Measurements from ENCODE around the gene TSFM.

- TF ChIP-seq ZNF266 (tag by site-specific recombination; IDR thresholded peaks at IDR 0.05; ENCODE audit: low read depth), result no peak
- TF ChIP-seq, protein P1, sequence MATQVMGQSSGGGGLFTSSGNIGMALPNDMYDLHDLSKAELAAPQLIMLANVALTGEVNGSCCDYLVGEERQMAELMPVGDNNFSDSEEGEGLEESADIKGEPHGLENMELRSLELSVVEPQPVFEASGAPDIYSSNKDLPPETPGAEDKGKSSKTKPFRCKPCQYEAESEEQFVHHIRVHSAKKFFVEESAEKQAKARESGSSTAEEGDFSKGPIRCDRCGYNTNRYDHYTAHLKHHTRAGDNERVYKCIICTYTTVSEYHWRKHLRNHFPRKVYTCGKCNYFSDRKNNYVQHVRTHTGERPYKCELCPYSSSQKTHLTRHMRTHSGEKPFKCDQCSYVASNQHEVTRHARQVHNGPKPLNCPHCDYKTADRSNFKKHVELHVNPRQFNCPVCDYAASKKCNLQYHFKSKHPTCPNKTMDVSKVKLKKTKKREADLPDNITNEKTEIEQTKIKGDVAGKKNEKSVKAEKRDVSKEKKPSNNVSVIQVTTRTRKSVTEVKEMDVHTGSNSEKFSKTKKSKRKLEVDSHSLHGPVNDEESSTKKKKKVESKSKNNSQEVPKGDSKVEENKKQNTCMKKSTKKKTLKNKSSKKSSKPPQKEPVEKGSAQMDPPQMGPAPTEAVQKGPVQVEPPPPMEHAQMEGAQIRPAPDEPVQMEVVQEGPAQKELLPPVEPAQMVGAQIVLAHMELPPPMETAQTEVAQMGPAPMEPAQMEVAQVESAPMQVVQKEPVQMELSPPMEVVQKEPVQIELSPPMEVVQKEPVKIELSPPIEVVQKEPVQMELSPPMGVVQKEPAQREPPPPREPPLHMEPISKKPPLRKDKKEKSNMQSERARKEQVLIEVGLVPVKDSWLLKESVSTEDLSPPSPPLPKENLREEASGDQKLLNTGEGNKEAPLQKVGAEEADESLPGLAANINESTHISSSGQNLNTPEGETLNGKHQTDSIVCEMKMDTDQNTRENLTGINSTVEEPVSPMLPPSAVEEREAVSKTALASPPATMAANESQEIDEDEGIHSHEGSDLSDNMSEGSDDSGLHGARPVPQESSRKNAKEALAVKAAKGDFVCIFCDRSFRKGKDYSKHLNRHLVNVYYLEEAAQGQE (tag by site-specific recombination; IDR thresholded peaks at IDR 0.05), result no peak
These were observed 18.0 kb upstream of the TSFM start for GRCh38 chr12:57764662-57765002.

Data from HEK293 (cell line).